Mucosa of descending colon (tissue), 3 donors: ENCODE data around the gene MDN1. TPM values are rescaled to one million over a fixed set of nuclear protein-coding genes. Genes with fewer than 3 reads are reported as not detected.

Experiments used
- ATAC-seq: fragments of 200-7000 bp; cut with Tn5 transposase; one replicate; pipeline ENCODE4 v1.9.1; 2020; ENCODE audit warnings: mild to moderate bottlenecking, moderate library complexity
- DNase-seq, 3 donors: peaks; one replicate each; pipeline ENCODE4 v3.0.0-alpha.2; 2020
- H3K36me3 ChIP-seq: fragments of 200-600 bp; one replicate; pipeline ENCODE4 v1.8.0; 2021; ENCODE audit warnings: low read depth, mild to moderate bottlenecking
- H3K4me1 ChIP-seq: fragments of 200-600 bp; one replicate; pipeline ENCODE4 v1.8.0; 2021; ENCODE audit warnings: low read depth, mild to moderate bottlenecking
- H3K4me3 ChIP-seq: fragments of 200-600 bp; one replicate; pipeline ENCODE4 v1.8.0; 2021; ENCODE audit warnings: mild to moderate bottlenecking
- H3K9me3 ChIP-seq: fragments of 200-600 bp; one replicate; pipeline ENCODE4 v1.8.0; 2021; ENCODE audit warnings: mild to moderate bottlenecking
- intact Hi-C, 2 donors: fragments of 100-400 bp; cut with DNase I in 1 of 2; cut with micrococcal nuclease in 1 of 2; formaldehyde crosslinking; loops; one replicate each; pipeline versions ENCODE4 v1.11.0 to v1.11.1; 2022; cut with DNase I, micrococcal nuclease
- total RNA-seq, 3 donors: library from RNA; stranded (reverse); fragmentation: NEBNext Ultra II Directional in 2 of 3; extraction: Animal tissue kit (Norgen Biotek cat#: 25700) in 2 of 3; gene quantifications; one replicate each; pipeline versions ENCODE4 v1.2.1 to v1.2.4, GENCODE V29; 2021 to 2023
- TF ChIP-seq, protein P1 (sequence below): fragments of 200-600 bp; IDR thresholded peaks from one replicate; pipeline ENCODE4 v1.8.0; 2022; ENCODE audit warnings: antibody characterized with exemption, mild to moderate bottlenecking
- donor health status: DM: no; HTN: no; CAD: no; lungs with moderate emphysema.
- donor health status: DM: no; HTN: no; CAD: no.
- donor health status: DM: no; HTN: yes; CAD: no.

Gene MDN1
- total RNA-seq, 3 donors from 2014 or later = 23.6 to 37.8 (median 32.5) TPM

DNA sequence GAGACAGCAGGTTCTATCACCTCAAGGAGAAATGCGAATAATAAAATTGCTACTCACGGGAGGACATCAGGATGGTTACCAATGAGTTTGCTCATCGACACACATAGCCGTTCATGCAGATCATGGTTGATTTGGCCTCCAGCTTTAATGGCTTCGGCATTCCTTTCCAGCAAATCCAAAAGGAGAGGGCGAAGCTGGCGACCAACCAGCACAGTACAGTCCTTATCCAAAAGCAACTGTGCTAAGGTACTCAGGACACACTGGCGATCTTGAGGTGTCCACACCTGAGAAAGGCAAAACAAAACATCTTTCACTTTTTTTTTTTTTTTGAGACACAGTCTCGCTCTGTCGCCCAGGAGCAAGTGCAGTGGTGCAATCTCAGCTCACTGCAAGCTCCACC is 16.3 kb downstream of the MDN1 start:
- no peak overlapping the region for H3K4me3 ChIP-seq
- no peaks in the 10 kb centered on the region for H3K4me1 ChIP-seq
- no peaks in the 10 kb centered on the region for H3K9me3 ChIP-seq
- TF ChIP-seq, protein P1, sequence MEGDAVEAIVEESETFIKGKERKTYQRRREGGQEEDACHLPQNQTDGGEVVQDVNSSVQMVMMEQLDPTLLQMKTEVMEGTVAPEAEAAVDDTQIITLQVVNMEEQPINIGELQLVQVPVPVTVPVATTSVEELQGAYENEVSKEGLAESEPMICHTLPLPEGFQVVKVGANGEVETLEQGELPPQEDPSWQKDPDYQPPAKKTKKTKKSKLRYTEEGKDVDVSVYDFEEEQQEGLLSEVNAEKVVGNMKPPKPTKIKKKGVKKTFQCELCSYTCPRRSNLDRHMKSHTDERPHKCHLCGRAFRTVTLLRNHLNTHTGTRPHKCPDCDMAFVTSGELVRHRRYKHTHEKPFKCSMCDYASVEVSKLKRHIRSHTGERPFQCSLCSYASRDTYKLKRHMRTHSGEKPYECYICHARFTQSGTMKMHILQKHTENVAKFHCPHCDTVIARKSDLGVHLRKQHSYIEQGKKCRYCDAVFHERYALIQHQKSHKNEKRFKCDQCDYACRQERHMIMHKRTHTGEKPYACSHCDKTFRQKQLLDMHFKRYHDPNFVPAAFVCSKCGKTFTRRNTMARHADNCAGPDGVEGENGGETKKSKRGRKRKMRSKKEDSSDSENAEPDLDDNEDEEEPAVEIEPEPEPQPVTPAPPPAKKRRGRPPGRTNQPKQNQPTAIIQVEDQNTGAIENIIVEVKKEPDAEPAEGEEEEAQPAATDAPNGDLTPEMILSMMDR = no peak
- no peak for ATAC-seq
- intact Hi-C loops = no loop called here
- no peak for DNase-seq
- H3K36me3 ChIP-seq = no peaks in the 10 kb centered on the region

DNA sequence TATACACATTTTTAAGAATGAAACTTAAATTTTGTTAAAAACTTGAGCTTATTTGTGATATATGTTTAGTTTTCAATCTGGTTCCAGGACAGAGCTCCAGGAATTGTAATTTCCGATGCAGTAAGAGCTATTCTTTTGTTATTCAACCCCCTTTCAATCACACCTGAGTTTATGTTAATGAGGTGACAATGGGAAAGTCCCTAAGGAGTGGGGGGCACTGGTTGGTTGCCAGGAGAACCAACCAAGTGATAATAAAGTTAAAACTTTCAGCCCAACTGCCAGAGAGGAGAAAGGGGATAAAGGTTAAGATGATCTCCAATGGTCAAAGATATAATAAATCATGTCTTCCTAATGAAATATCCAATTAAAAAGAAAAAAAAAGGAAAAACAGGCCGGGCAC is 19.8 kb downstream of the MDN1 start:
- DNase-seq (no peak), ATAC-seq (no peak)
- Histone ChIP-seq H3K9me3 (no peaks in the 10 kb centered on the region), H3K4me3 (no peak overlapping the region), H3K36me3 (no peaks in the 10 kb centered on the region), H3K4me1 (no peaks in the 10 kb centered on the region)
- intact Hi-C loops = no loop called here
- TF ChIP-seq, protein P1 = no peak

DNA sequence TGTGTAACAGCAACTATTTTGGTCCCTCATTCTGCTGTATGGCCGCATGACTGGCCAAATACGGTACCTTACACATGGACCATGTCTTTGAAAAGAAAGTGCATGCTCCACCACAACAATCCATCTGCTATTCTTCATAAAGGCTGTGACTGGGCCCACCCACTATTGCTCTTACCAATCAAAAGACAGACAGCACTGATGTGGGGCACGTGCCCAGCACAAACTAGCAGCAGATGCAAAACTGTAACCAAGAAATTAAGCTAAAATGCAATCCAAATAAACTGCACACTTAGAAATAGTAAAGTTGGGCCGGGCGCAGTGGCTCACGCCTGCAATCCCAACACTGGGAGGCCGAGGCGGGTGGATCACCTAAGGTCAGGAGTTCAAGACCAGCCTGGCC is 20.5 kb downstream of the MDN1 start:
- H3K36me3 ChIP-seq = no peaks in the 10 kb centered on the region
- TF ChIP-seq, protein P1 = no peak

DNA sequence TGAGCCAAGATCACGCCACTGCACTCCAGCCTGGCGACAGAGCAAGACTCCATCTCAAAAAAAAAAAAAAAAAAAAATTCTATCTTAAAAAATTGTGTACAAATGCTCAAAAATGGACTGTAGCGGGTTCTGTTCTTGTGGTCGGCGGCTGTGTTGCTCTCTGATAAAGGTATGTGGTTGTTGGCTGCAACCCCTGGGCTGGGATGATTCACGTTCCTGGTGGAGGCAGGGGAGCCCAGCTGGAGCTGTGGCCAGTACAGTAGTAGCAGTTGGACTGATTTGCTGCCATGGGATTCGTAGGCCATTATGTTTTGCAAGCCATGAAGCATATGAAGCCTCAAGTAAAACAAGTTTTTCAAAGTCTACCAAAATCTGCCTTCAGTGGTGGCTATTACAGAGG is 22.3 kb downstream of the MDN1 start:
- intact Hi-C loops = no loop called here
- no peak overlapping the region for H3K4me3 ChIP-seq

More for the DNA sequence above, 20.5 kb downstream of the MDN1 start:
- DNase-seq (no peak), ATAC-seq (no peak)
- H3K4me3 ChIP-seq = no peak overlapping the region
- no peaks in the 10 kb centered on the region for H3K4me1 ChIP-seq
- no peaks in the 10 kb centered on the region for H3K9me3 ChIP-seq
- intact Hi-C loops = no loop called here

DNA sequence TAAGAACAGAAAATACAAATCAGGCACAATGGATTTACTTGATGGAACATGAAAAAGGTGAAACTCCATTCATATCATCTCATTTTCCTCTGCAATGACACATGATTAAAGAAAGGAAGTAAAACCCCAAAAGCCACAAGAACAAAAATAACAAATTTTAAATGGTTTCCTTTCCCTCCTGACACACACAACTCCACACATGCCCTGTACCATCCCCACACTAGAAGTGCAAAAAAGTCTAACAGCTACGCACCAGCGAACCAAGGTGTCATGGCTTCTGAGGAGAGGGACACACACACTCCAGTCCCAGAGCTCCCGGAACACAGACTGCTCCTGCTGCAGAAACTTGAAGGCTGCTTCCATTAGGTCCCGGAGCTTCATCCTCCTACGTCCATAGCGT is 25.3 kb downstream of the MDN1 start:
- DNase-seq (no peak), ATAC-seq (no peak)
- H3K9me3 ChIP-seq = no peaks in the 10 kb centered on the region
- H3K36me3 ChIP-seq = no peaks in the 10 kb centered on the region
- H3K4me3 ChIP-seq = no peak overlapping the region
- TF ChIP-seq, protein P1 = no peak
- intact Hi-C loops = no loop called here
- no peaks in the 10 kb centered on the region for H3K4me1 ChIP-seq

More for the DNA sequence above, 22.3 kb downstream of the MDN1 start:
- TF ChIP-seq, protein P1 = no peak
- Histone ChIP-seq H3K9me3 (no peaks in the 10 kb centered on the region), H3K36me3 (no peaks in the 10 kb centered on the region), H3K4me1 (no peaks in the 10 kb centered on the region)
- no peak for DNase-seq
- no peak for ATAC-seq

DNA sequence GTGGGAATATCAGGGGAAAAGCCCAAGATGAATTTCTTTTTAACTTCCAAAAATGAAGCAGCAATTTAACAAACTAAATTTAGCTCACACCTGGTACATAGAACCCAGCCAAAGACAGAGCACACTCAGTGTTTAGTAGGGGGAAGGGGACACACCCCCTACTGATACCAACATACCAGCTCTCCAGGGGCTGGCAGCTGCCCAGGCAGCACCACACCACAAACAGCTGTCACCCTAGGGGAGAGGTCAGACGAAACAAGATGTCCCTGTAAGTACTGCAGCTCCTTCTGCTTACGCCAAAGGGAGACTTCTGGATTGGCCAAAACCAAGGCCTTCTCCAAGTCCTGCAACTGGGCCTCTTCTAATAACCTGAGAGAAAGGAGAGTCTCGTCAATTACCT is 26.0 kb downstream of the MDN1 start:
- ATAC-seq = no peak
- H3K36me3 ChIP-seq = no peaks in the 10 kb centered on the region

More for the DNA sequence above, 26.0 kb downstream of the MDN1 start:
- Histone ChIP-seq H3K4me1 (no peaks in the 10 kb centered on the region), H3K4me3 (no peak overlapping the region), H3K9me3 (no peaks in the 10 kb centered on the region)
- TF ChIP-seq, protein P1 = no peak
- no peak for DNase-seq
- intact Hi-C loops = no loop called here
